Cardiac fibroblast (primary cell): ENCODE results near the gene NUMBL.

Experiments used
- DNase-seq, 2 donors: peaks; one replicate each; pipeline versions ENCODE4 v3.0.0 to v3.0.0-alpha.2; 2010; ENCODE audit warnings: low read depth in 2 of 2
- H3K4me3 ChIP-seq, 2 donors: replicated peaks in 1 of 2; 1 replicate in 1 of 2; 2 replicates in 1 of 2; pipeline ENCODE4 v1.5.1; 2011; ENCODE audit warnings: low read depth in 2 of 2, low read length in 2 of 2, mild to moderate bottlenecking in 2 of 2, moderate library complexity in 1 of 2
- TF ChIP-seq, protein P1 (sequence below): IDR thresholded peaks from one replicate; pipeline ENCODE4 v1.5.1; 2011; ENCODE audit warnings: low read depth, mild to moderate bottlenecking, low read length, inconsistent platforms

NUMBL gene

DNA sequence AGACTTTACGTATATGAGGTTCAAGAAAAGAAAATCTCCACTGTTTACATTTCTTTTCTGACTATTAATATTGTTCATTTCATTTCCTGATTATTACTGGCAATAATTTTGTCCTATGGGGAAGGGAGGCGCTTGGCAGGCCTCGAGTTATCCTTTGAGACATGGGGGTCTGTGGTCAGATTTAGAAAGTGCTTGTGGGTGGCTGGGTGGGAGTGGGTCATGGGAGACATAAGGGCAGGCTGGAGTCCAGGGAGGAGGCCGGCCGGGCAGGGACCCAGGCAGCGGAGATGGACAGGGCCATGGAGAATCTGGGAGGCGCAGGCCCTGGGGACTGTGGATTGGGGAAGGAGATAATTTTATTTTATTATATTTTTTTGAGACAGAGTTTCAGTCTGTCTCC lies 49.2 kb downstream of the NUMBL start:
- H3K4me3 ChIP-seq, result no peak overlapping the region
- TF ChIP-seq, protein P1, sequence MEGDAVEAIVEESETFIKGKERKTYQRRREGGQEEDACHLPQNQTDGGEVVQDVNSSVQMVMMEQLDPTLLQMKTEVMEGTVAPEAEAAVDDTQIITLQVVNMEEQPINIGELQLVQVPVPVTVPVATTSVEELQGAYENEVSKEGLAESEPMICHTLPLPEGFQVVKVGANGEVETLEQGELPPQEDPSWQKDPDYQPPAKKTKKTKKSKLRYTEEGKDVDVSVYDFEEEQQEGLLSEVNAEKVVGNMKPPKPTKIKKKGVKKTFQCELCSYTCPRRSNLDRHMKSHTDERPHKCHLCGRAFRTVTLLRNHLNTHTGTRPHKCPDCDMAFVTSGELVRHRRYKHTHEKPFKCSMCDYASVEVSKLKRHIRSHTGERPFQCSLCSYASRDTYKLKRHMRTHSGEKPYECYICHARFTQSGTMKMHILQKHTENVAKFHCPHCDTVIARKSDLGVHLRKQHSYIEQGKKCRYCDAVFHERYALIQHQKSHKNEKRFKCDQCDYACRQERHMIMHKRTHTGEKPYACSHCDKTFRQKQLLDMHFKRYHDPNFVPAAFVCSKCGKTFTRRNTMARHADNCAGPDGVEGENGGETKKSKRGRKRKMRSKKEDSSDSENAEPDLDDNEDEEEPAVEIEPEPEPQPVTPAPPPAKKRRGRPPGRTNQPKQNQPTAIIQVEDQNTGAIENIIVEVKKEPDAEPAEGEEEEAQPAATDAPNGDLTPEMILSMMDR, result no peak
- DNase-seq, result no peak

DNA sequence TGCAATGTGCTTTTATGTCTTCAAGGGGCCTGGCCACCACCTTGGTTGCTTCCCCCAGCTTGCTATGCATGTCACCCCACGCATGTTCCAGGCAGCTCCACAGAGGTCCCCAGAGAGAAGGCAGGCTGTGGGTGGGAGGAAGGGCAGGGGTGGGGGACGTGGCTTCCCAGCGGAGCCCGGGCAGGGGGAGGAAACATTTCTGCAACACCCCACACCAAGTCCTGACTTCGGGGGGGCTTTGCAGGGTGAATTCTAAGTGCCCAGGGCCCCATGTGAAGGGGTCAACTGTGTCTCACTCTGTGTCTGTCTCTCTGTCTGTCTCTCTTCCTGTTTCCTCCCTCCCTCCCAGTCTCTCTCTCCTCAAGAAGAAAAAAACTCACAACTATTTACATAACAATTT lies 49.7 kb downstream of the NUMBL start:
- H3K4me3 ChIP-seq, result no peak overlapping the region
- TF ChIP-seq, protein P1, result no peak
- peak; percentile 50 to 67 for DNase-seq

DNA sequence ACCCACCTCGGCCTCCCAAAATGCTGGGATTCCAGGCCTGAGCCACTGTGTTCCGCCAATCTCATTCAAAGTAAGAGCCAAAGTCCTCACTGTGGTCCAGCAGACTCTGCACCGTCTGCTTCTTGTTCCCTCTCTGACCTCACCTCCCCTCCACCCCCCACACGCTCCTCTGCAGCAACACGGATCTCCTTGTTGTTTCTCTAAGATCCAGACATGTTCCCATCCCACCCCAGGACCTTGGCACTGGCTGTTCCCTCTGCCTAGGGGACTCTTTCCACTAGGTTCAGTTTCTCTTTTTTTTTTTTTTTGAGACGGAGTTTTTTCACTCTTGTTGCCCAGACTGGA lies 50.8 kb downstream of the NUMBL start:
- TF ChIP-seq, protein P1, result no peak
- no peak overlapping the region for H3K4me3 ChIP-seq

DNA sequence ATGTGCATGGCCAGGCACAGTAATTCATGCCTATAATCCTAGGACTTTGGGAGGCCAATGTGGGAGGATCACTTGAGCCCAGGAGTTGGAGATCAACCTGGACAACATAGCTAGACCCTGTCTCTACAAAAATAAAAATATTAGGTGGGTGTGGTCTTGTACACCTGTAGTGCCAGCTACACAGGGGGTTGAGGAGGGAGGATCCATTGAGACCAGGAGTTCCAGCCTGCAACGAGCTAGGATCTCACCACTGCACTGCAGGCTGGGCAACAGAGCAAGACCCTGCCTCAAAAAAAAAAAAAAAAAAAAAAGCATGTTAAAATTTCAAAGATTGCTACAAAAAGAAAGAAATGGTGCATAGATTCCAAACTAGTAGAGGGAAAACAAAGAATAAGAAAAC lies 52.1 kb downstream of the NUMBL start:
- TF ChIP-seq, protein P1, result no peak
- no peak overlapping the region for H3K4me3 ChIP-seq
- no peak for DNase-seq

More for the DNA sequence above, 50.8 kb downstream of the NUMBL start:
- no peak for DNase-seq

DNA sequence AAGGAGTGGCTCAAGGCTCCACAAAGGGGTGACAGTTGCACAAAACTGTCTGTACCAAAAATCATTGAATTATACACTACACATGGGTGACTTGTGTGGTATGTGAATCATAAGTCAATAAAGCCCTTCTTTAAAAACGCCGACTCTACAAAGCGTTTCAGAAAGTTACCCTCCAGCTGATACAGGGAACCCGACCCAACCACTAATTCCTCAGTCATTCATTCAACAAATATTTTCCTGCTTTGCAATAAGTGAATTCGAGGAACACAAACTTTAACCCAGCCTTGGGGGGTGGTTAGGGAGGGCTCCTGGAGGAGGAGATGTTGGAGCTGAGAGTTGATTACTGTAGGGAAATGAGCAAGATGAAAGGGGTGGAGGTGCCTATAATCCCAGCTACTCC lies 57.2 kb downstream of the NUMBL start:
- TF ChIP-seq, protein P1, result no peak
- no peak overlapping the region for H3K4me3 ChIP-seq
- peak in 1 of 2 donors; percentile 53 for DNase-seq

DNA sequence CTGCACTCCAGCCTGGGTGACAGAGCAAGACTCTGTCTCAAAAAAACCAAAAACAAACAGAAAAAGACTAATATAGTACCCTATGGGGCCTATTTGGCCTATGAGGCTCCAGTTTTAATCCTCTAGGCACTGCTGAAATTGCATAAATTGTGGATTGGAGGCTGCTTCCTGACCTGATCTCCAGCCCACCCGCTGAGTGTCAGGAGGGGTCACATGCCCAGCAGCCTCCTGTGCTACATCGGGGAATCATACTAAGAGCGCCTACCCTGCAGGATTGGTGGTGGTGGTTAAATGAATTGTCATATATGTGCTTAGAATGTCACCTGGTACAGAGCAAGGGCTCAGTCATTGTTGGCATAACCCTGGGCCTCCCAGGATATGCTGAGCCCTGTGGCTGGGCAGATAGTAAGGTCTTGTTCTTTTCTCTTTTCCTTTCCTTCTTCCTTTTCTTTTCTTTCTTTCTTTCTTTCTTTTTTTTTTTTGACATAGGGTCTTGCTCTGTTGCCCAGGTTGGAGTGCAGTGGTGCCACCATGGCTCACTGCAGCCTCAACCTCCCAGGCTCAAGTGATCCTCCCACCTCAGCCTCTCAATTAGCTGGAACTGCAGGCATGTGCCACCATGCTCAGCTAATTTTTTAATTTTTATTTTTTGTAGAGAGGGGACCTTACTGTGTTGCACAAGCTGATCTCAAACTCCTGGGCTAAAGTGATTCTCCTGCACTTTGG lies 58.0 kb downstream of the NUMBL start:
- H3K4me3 ChIP-seq, result no peak overlapping the region

More for the DNA sequence above, 58.0 kb downstream of the NUMBL start:
- TF ChIP-seq, protein P1, result no peak
- no peak for DNase-seq
